ENCODE results near the gene HMGB3. TPM values are rescaled to one million over a fixed set of nuclear protein-coding genes. Genes with fewer than 3 reads are reported as not detected.

The HMGB3 gene
- total RNA-seq, 5 donors from 2014 or later (not counting 1 experiment from before 2014, with no cell fraction given) = 0.99 to 5.8 (median 1.3) TPM

DNA sequence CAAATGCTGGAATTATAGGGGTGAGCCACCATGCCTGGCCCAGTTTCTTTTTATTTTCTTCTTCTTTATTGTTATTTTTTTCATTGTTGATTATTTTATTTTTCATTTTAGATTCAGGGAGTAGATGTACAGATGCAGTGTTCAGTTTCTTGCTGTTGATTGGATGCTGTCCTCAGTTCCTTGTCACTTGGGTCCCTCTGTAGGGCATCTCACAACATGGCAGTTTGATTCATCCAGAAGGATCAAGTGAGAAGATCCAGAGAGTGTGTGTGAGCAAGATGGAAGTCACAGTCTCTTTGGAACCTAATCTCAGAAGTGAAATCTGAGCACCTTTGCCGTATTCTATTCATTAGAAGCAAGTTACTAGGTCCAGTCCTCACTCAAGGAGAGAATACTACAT, 20.9 kb downstream of the HMGB3 start:
- no CpG with 5 or more reads among the region's 1 CpG for WGBS (ENCODE audit: insufficient coverage)
- no peaks in the 10 kb centered on the region for H3K9me3 ChIP-seq
- ChIA-PET POLR2A (no interaction called here), CTCF (no interaction called here)
- H3K36me3 ChIP-seq (ENCODE audit: control insufficient read depth in 2 of 2, extremely low read depth in 1 of 2, insufficient read depth in 1 of 2, low read length in 1 of 2) = no peaks in the 10 kb centered on the region
- no peaks in the 10 kb centered on the region for H3K27me3 ChIP-seq (replicated peaks in 1 of 2; ENCODE audit: control insufficient read depth in 2 of 2, extremely low read depth in 1 of 2, insufficient read depth in 2 of 2, low read length in 1 of 2)
- H3K27ac ChIP-seq (ENCODE audit: low read length) = no peak overlapping the region
- no peak overlapping the region for H3K4me3 ChIP-seq (ENCODE audit: control insufficient read depth in 1 of 2, extremely low read depth in 1 of 2, low read length in 1 of 2)
- Mint-ChIP-seq H3K27me3 (peaks cover 0 to 25% of the 10 kb centered on the region in 2 donors), H3K36me3 (no peaks in the 10 kb centered on the region), H3K4me3 (no peak overlapping the region), H3K4me1 (no peaks in the 10 kb centered on the region), H3K9me3 (no peaks in the 10 kb centered on the region), H3K27ac (no peak overlapping the region)
- H3K4me1 ChIP-seq (ENCODE audit: control insufficient read depth in 1 of 2, extremely low read depth in 1 of 2, insufficient read depth in 2 of 2, low read length in 2 of 2) = no peaks in the 10 kb centered on the region
- DNase-seq = no peak
- no peak for ATAC-seq (replicated peaks in 1 of 4)

DNA sequence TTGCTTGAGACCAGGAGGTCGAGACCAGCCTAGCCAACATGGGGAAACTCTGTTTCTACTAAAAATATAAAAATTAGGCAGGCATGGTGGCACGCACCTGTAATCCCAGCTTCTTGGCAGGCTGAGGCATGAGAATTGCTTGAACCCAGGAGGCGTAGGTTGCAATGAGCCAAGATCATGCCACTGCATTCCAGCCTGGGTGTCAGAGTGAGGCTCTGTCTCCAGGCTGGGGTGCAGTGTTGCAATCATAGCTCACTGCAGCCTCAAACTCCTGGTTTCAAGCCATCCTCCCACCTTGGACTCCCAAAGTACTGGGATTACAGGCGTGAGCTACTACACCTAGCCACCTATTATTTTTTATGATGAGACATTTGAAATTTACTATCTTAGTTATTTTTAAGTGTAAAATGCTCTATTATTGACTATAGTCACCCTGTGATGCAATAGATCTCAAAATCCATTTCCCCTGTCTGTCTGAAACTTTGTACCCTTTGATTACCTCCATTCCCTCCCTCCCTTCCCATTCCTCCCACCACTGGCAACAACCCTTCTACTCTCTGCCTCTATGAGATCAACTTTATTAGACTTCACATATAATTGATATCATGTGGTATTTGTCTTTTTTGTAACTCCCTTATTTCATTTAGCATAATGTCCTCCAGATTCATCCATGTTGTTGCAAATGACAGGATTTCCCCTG, 23.4 kb downstream of the HMGB3 start:
- ChIA-PET CTCF (no interaction called here), POLR2A (no interaction called here)
- Histone ChIP-seq H3K4me1 (ENCODE audit: control insufficient read depth in 1 of 2, extremely low read depth in 1 of 2, insufficient read depth in 2 of 2, low read length in 2 of 2) (no peaks in the 10 kb centered on the region), H3K4me3 (ENCODE audit: control insufficient read depth in 1 of 2, extremely low read depth in 1 of 2, low read length in 1 of 2) (no peak overlapping the region), H3K36me3 (ENCODE audit: control insufficient read depth in 2 of 2, extremely low read depth in 1 of 2, insufficient read depth in 1 of 2, low read length in 1 of 2) (no peaks in the 10 kb centered on the region), H3K27me3 (replicated peaks in 1 of 2; ENCODE audit: control insufficient read depth in 2 of 2, extremely low read depth in 1 of 2, insufficient read depth in 2 of 2, low read length in 1 of 2) (no peaks in the 10 kb centered on the region), H3K9me3 (no peaks in the 10 kb centered on the region), H3K27ac (ENCODE audit: low read length) (no peak overlapping the region)
- H3K27ac Mint-ChIP-seq = no peak overlapping the region
- ATAC-seq (replicated peaks in 1 of 4) (no peak), DNase-seq (no peak)
- no peaks in the 10 kb centered on the region for H3K4me1 Mint-ChIP-seq
- WGBS (ENCODE audit: insufficient coverage) = no CpG with 5 or more reads among the region's 4 CpGs
- no peaks in the 10 kb centered on the region for H3K9me3 Mint-ChIP-seq
- H3K36me3 Mint-ChIP-seq = no peaks in the 10 kb centered on the region
- H3K4me3 Mint-ChIP-seq = no peak overlapping the region
- peaks cover 0 to 27% of the 10 kb centered on the region in 2 donors for H3K27me3 Mint-ChIP-seq

DNA sequence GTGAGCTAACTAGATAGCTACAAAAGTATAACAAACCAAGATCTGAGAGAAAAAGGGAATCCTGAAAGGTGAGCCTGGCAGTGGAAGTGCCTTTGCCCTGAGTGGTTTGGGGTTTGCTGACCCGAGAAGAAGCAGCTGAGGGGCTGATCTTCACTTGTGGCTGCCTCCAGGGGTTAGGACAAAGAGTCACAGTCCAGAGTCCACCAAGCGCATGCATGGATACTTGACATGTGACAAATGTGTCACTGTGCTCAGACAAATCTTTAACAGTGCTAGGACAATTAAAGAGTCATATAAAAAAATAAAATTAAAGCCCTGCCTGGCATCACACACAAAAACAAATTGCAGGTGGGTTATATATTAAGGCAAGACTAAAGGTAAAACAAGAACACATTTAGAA, 26.4 kb downstream of the HMGB3 start:
- DNase-seq (no peak), ATAC-seq (replicated peaks in 1 of 4) (no peak)
- Mint-ChIP-seq H3K4me3 (no peak overlapping the region), H3K9me3 (peaks cover 0 to 3% (median 0%) of the 10 kb centered on the region in 3 donors), H3K27me3 (peaks cover 0 to 20% of the 10 kb centered on the region in 2 donors), H3K27ac (no peak overlapping the region), H3K4me1 (no peaks in the 10 kb centered on the region), H3K36me3 (no peaks in the 10 kb centered on the region)
- Histone ChIP-seq H3K36me3 (ENCODE audit: control insufficient read depth in 2 of 2, extremely low read depth in 1 of 2, insufficient read depth in 1 of 2, low read length in 1 of 2) (no peaks in the 10 kb centered on the region), H3K9me3 (no peaks in the 10 kb centered on the region), H3K27ac (ENCODE audit: low read length) (no peak overlapping the region), H3K27me3 (replicated peaks in 1 of 2; ENCODE audit: control insufficient read depth in 2 of 2, extremely low read depth in 1 of 2, insufficient read depth in 2 of 2, low read length in 1 of 2) (no peaks in the 10 kb centered on the region), H3K4me1 (ENCODE audit: control insufficient read depth in 1 of 2, extremely low read depth in 1 of 2, insufficient read depth in 2 of 2, low read length in 2 of 2) (no peaks in the 10 kb centered on the region), H3K4me3 (ENCODE audit: control insufficient read depth in 1 of 2, extremely low read depth in 1 of 2, low read length in 1 of 2) (no peak overlapping the region)
- ChIA-PET CTCF (no interaction called here), POLR2A (no interaction called here)
- 14% methylated on average over 1 of the region's 2 CpGs for WGBS (ENCODE audit: insufficient coverage)

DNA sequence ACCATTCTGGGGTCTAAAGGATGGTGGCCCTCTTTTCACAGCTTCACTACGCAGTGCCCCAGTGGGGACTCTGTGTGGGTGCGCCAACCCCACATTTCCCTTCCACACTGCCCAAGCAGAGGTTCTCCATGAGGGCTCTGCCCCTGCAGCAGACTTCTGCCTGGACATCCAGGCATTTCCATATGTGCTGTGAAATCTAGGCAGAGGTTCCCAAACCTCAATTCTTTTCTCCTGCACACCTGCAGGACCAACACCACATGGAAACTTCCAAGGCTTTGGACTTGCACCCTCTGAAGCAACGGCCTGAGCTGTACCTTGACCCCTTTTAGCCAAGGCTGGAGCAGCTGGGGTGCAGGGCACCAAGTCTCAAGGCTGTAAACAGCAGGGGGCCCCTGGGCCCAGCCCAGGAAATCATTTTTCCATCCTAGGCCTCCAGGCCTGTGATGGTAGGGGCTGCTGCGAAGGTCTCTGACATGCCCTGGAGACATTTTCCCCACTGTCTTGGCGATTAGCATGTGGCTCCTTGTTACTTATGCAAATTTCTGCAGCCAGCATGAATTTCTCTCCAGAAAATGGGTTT, 30.1 kb downstream of the HMGB3 start:
- ChIA-PET POLR2A (no interaction called here), CTCF (no interaction called here)
- Histone ChIP-seq H3K36me3 (ENCODE audit: control insufficient read depth in 2 of 2, extremely low read depth in 1 of 2, insufficient read depth in 1 of 2, low read length in 1 of 2) (no peaks in the 10 kb centered on the region), H3K4me3 (ENCODE audit: control insufficient read depth in 1 of 2, extremely low read depth in 1 of 2, low read length in 1 of 2) (no peak overlapping the region), H3K9me3 (no peaks in the 10 kb centered on the region), H3K4me1 (ENCODE audit: control insufficient read depth in 1 of 2, extremely low read depth in 1 of 2, insufficient read depth in 2 of 2, low read length in 2 of 2) (no peaks in the 10 kb centered on the region), H3K27ac (ENCODE audit: low read length) (no peak overlapping the region), H3K27me3 (replicated peaks in 1 of 2; ENCODE audit: control insufficient read depth in 2 of 2, extremely low read depth in 1 of 2, insufficient read depth in 2 of 2, low read length in 1 of 2) (no peaks in the 10 kb centered on the region)
- WGBS (ENCODE audit: insufficient coverage) = 73% methylated on average over 3 of the region's 5 CpGs
- Mint-ChIP-seq H3K9me3 (peaks cover 0 to 3% (median 0%) of the 10 kb centered on the region in 3 donors), H3K4me1 (no peaks in the 10 kb centered on the region), H3K36me3 (no peaks in the 10 kb centered on the region), H3K27me3 (peaks cover 0 to 5% of the 10 kb centered on the region in 2 donors), H3K27ac (no peak overlapping the region), H3K4me3 (no peak overlapping the region)
- DNase-seq (no peak), ATAC-seq (replicated peaks in 1 of 4) (no peak)

DNA sequence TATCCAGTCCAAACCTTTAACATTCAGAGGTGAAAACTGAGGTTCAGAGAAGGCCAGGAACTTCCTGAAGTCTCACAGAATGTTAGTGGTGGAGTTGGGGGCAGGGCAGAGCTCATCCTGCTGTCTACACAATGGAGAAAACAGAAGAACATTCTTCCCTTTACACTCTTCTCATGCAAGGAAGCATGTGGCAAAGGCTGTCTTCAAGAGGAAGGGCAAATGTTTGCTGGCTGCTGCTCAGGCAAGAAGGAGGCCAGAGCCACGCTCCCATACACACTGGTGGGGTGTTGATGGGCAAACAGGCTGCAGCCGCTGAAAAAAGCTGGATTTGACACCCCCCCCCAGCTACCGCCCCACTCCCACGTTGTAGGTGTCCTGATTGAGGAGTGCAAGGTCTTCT, 32.5 kb downstream of the HMGB3 start:
- no peaks in the 10 kb centered on the region for H3K27me3 Mint-ChIP-seq
- H3K27ac Mint-ChIP-seq = no peak overlapping the region
- Histone ChIP-seq H3K9me3 (no peaks in the 10 kb centered on the region), H3K27me3 (replicated peaks in 1 of 2; ENCODE audit: control insufficient read depth in 2 of 2, extremely low read depth in 1 of 2, insufficient read depth in 2 of 2, low read length in 1 of 2) (no peaks in the 10 kb centered on the region), H3K4me1 (ENCODE audit: control insufficient read depth in 1 of 2, extremely low read depth in 1 of 2, insufficient read depth in 2 of 2, low read length in 2 of 2) (no peaks in the 10 kb centered on the region), H3K27ac (ENCODE audit: low read length) (no peak overlapping the region), H3K36me3 (ENCODE audit: control insufficient read depth in 2 of 2, extremely low read depth in 1 of 2, insufficient read depth in 1 of 2, low read length in 1 of 2) (no peaks in the 10 kb centered on the region), H3K4me3 (ENCODE audit: control insufficient read depth in 1 of 2, extremely low read depth in 1 of 2, low read length in 1 of 2) (no peak overlapping the region)
- DNase-seq (no peak), ATAC-seq (replicated peaks in 1 of 4) (no peak)
- POLR2A ChIA-PET = no interaction called here
- no peak overlapping the region for H3K4me3 Mint-ChIP-seq
- no peaks in the 10 kb centered on the region for H3K4me1 Mint-ChIP-seq
- CTCF ChIA-PET = interaction anchor here in 1 of 2 donors (0.5 to 0.6 kb wide), 2 partner anchors 36 to 120 kb away, joined by 4 read pairs; no protein-coding TSS in a partner anchor
- no CpG with 5 or more reads among the region's 4 CpGs for WGBS (ENCODE audit: insufficient coverage)
- no peaks in the 10 kb centered on the region for H3K36me3 Mint-ChIP-seq
- H3K9me3 Mint-ChIP-seq = peaks cover 0 to 3% (median 0%) of the 10 kb centered on the region in 3 donors

DNA sequence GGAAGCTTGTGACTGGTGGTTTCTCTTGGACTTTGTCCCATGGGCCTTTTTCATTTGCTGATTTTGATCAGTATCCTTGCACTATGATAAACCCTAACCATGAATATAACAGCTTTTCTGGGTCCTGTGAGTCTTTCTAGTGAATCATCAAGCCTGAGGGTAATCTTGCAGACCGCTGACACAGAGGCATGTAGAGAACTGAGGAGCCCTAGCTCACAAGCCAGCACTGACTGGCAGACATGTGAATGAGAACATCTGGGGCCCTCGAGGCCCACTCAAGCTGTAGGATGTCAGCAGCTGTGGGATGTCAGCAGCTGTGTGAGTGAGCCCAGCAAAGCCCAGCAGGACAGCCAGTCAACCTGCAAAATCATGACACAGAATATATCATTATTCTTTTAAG, 36.7 kb downstream of the HMGB3 start:
- Mint-ChIP-seq H3K9me3 (no peaks in the 10 kb centered on the region), H3K27me3 (no peaks in the 10 kb centered on the region), H3K27ac (no peak overlapping the region), H3K4me1 (no peaks in the 10 kb centered on the region), H3K4me3 (no peak overlapping the region), H3K36me3 (no peaks in the 10 kb centered on the region)
- whole genome bisulfite sequencing (ENCODE audit: insufficient coverage) = 91% methylated on average over 1 of the region's 2 CpGs
- no peak overlapping the region for H3K4me3 ChIP-seq (ENCODE audit: control insufficient read depth in 1 of 2, extremely low read depth in 1 of 2, low read length in 1 of 2)
- ChIA-PET POLR2A (no interaction called here), CTCF (no interaction called here)
- no peaks in the 10 kb centered on the region for H3K9me3 ChIP-seq
- DNase-seq (no peak), ATAC-seq (replicated peaks in 1 of 4) (no peak)
- H3K27me3 ChIP-seq (replicated peaks in 1 of 2; ENCODE audit: control insufficient read depth in 2 of 2, extremely low read depth in 1 of 2, insufficient read depth in 2 of 2, low read length in 1 of 2) = no peaks in the 10 kb centered on the region
- no peak overlapping the region for H3K27ac ChIP-seq (ENCODE audit: low read length)
- H3K4me1 ChIP-seq (ENCODE audit: control insufficient read depth in 1 of 2, extremely low read depth in 1 of 2, insufficient read depth in 2 of 2, low read length in 2 of 2) = no peaks in the 10 kb centered on the region
- H3K36me3 ChIP-seq (ENCODE audit: control insufficient read depth in 2 of 2, extremely low read depth in 1 of 2, insufficient read depth in 1 of 2, low read length in 1 of 2) = no peaks in the 10 kb centered on the region

Data from T-cell (primary cell).